ENCODE data around the gene PLA2G3.

DNA sequence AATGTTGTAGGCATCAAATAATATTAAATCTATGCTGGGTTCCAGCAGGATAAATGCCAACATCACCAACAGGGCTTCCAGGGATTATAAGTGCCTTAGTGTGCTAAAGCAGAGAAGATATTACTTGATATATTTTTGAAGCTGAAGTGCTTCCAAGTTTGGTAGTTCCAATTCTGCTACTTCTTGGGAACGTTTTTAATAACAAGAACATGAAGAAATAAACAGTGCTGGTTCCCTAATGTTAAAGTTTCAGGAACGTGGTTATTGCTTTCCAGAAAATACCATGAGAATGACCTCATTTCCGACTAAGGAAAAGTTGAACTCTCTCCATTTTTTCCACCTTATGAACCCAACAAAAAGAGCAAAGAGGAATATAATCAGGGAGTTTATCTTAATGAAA, 15.1 kb upstream of the PLA2G3 start:
- TF ChIP-seq, protein P1, sequence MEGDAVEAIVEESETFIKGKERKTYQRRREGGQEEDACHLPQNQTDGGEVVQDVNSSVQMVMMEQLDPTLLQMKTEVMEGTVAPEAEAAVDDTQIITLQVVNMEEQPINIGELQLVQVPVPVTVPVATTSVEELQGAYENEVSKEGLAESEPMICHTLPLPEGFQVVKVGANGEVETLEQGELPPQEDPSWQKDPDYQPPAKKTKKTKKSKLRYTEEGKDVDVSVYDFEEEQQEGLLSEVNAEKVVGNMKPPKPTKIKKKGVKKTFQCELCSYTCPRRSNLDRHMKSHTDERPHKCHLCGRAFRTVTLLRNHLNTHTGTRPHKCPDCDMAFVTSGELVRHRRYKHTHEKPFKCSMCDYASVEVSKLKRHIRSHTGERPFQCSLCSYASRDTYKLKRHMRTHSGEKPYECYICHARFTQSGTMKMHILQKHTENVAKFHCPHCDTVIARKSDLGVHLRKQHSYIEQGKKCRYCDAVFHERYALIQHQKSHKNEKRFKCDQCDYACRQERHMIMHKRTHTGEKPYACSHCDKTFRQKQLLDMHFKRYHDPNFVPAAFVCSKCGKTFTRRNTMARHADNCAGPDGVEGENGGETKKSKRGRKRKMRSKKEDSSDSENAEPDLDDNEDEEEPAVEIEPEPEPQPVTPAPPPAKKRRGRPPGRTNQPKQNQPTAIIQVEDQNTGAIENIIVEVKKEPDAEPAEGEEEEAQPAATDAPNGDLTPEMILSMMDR (IDR thresholded peaks at IDR 0.05): no peak
- no peak for TF ChIP-seq POLR2A (IDR thresholded peaks at IDR 0.05)

All from adrenal gland (tissue), 5 donors.